Measurements from ENCODE around the gene CDH23.

GRCh38 chr10:71761541-71762113, 364.9 kb downstream of the CDH23 start:
- no peak for TF ChIP-seq POLR2A (conservative IDR thresholded peaks at IDR 0.05)
- TF ChIP-seq HMGXB4 (CRISPR knock-in tag; IDR thresholded peaks at IDR 0.05) = no peak
- no peak for TF ChIP-seq FOXM1 (IDR thresholded peaks at IDR 0.05; ENCODE audit: low read depth)
- TF ChIP-seq FOXM1 (CRISPR knock-in tag; IDR thresholded peaks at IDR 0.05; ENCODE audit: low read depth) = no peak
- no peak for TF ChIP-seq RNF2 (IDR thresholded peaks at IDR 0.05)
- TF ChIP-seq POLR2AphosphoS5 (IDR thresholded peaks at IDR 0.05; ENCODE audit: control insufficient read depth, insufficient read depth, low read depth, low read length) = no peak
- TF ChIP-seq BCLAF1 (IDR thresholded peaks at IDR 0.05; ENCODE audit: borderline replicate concordance in 1 of 2, control insufficient read depth in 1 of 2, low read depth in 2 of 2, low read length in 1 of 2) = no peak
- TF ChIP-seq THRAP3 (IDR thresholded peaks at IDR 0.05; ENCODE audit: borderline replicate concordance) = no peak
